Stimulated activated CD4-positive, alpha-beta T cell treated with anti-CD3 and anti-CD28 coated beads, TNF-alpha, amount 100 ng/mL, for 48 hours (primary cell): ENCODE measurements around the gene POLN.

Experiments
- DNase-seq, 3 donors: peaks; one replicate each; pipeline ENCODE4 v3.0.0-alpha.2; 2020; ENCODE audit warnings: low read depth in 3 of 3

Gene POLN

GRCh38 chr4:2059726-2060602 is 182.0 kb downstream of the POLN start:
- no peak for DNase-seq

GRCh38 chr4:2059046-2059725 is 182.7 kb downstream of the POLN start, which contains the start of gene NAT8L:
TSS of gene NAT8L (plus strand) at chr4:2059327. CDS start at chr4:2059512, 185 bp downstream.
- DNase-seq, result no peak

DNA sequence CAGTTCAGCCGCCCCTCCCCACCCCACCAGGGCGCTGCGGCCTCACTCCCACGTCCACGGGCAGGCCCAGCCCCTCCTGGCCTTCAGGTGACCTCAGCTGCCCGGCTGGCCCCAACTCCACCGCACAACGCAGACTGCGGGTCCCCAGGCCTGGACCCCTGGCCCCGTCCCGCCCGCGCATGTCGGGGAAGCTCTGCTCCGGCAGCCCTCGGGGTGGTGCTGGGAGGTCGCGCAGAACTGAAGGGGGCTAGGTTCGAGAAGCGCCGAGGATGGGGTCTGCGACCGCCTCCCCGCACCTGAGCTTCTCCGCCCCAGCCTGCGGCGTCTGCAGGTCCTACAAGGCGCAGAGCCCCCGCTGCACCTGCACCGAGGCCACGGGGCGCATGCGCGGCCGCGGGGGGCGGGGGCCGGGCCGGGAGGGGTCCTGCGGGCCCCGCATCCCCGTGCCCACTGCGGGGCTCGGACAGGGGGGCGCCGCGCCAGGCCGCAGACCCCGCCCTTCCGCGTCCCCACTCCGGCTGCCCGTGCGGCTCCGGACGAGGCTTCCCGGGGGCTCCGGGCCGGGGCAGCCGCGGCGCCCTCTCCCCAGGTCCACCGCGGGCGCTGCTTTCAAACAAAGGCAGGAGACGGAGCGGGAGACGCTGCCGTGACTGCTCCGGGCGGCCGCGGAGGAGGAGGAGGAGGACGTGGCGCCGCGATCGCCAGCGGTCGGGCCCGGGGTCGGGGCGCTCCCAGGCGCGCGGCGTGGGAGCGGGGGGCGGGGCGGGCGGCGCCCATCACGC is 183.5 kb downstream of the POLN start:
- DNase-seq, result no peak

GRCh38 chr4:2057382-2058065 is 184.4 kb downstream of the POLN start:
- DNase-seq, result no peak

- DNase-seq, result no peak
Measured at GRCh38 chr4:2054217-2054616, 187.7 kb downstream of the POLN start.

DNA sequence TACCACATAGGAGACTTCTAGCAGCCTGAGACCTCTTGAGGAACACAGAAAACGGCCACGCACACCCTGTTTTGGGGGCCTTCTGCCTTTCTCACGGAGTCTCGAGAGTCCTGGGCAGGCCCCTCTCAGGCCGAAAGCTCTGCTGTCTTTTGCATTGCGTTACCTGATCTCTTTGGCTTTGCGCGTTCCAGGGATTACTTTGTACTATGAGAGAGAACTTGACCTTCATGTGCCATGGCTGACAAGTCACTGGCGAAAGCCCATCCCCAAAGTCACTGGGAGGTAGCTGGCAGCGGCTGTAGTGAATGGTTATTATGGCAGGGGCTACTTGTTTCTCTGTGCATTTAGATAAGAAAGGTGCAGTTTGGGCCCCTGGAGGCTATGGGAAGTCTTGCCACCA is 190.8 kb downstream of the POLN start:
- no peak for DNase-seq

DNA sequence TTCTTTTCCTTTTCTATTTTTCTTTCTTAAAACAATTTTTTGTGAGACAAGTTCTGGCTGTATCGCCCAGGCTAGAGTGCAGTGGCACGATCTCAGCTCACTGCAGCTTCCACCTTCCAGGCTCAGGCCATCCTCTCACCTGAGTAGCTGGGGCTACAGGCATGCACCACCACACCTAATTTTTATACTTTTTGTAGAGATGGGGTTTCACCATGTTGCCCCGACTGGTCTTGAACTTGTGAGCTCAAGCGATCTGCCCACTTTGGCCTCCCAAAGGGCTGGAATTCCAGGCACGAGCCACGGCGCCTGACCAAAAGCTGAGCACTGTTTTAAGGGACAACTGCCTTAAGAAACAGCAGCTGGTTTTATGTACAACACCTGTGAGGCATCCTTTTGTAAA is 192.1 kb downstream of the POLN start:
- DNase-seq, result no peak

DNA sequence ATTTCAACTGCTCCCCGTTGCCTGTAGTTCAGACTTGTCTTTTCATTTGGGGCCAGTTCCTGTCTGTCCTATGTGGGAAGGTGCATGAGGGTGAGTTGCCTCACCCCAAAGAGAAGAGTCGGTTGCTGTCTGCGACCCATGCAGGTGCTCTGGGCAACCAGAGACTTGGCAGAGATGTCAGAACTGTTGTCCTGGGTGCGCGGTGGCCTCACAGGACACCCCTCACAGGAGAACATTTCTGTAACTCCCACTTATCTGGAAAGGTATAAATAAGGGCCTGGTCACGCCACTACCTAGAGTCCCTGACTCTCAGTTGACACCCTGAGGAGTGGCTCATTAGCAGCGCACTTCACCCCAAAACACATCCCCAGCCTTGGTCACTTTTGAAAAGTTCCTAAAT is 192.5 kb downstream of the POLN start:
- DNase-seq, result no peak

GRCh38 chr4:2048831-2049230 is 193.1 kb downstream of the POLN start:
- DNase-seq, result no peak

GRCh38 chr4:2047781-2048581 is 193.9 kb downstream of the POLN start:
- DNase-seq, result no peak

- no peak for DNase-seq
Measured at GRCh38 chr4:2047031-2047660, 194.8 kb downstream of the POLN start.

- no peak for DNase-seq
Measured at GRCh38 chr4:2046031-2046961, 195.6 kb downstream of the POLN start.

GRCh38 chr4:2045518-2045951 is 196.4 kb downstream of the POLN start:
- DNase-seq, result no peak

- DNase-seq, result no peak
Measured at GRCh38 chr4:2044542-2045517, 197.1 kb downstream of the POLN start.

GRCh38 chr4:2044119-2044485 is 197.8 kb downstream of the POLN start:
- DNase-seq, result no peak

DNA sequence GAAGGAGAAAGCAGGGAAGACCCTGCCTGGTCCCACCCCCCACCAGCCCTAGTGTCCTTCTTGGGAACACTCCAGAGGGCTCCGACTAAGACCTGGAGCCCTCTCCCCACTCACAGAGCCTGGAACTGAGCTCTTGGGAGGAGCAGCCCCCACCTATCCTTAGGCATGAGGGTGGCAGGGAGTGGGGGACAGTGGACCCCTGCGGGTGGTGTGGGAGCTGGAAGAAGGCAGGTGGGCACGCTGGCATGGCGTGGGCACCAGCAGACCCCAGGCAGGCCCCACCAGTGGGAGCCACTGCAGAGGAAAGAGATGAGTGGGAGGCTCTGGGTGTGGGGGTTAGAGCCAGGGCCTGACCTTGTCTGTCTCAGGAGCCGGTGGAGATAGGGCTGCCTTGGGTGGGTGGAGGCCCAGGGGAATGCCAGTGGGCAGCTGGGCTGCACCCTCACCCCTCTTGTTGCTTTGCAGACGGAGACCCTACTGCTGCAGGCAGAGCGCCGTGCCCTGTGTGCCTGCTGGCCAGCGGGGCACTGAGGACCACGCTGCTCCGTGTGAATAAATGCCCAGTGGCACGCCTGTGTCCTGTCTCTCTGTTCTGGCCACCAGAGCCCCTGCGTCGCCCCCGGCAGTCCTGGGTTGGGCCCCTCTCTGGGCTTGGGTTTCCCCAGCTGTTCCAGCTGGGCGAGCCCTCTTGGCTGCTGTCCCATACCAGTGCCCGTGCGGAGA is 198.4 kb downstream of the POLN start:
- no peak for DNase-seq

- DNase-seq, result no peak
Measured at GRCh38 chr4:2042947-2043395, 198.9 kb downstream of the POLN start.
